Subcutaneous abdominal adipose tissue (tissue), 5 donors: Measurements from ENCODE around the gene PDXK.
"Not testable (repeated sequence)": the region's sequence is repeated elsewhere in the genome, so short reads cannot be mapped to it uniquely, and the experiment has no call there.

Source experiments
- H3K27ac ChIP-seq: one replicate; pipeline ENCODE4 v1.7.0; 2013; ENCODE audit warnings: low read depth, mild to moderate bottlenecking, inconsistent platforms, low read length, moderate library complexity
- H3K27me3 ChIP-seq, 5 donors: one replicate each; pipeline ENCODE4 v1.7.0; 2013; ENCODE audit warnings: low read length in 5 of 5, inconsistent platforms in 1 of 5; ENCODE audit not compliant: control insufficient read depth in 5 of 5, insufficient read depth in 4 of 5
- H3K36me3 ChIP-seq, 5 donors: one replicate each; pipeline ENCODE4 v1.7.0; 2013; ENCODE audit warnings: low read length in 5 of 5; ENCODE audit not compliant: control insufficient read depth in 5 of 5, insufficient read depth in 5 of 5
- H3K4me1 ChIP-seq, 5 donors: one replicate each; pipeline ENCODE4 v1.7.0; 2013; ENCODE audit warnings: low read length in 5 of 5, mild to moderate bottlenecking in 3 of 5, moderate library complexity in 1 of 5; ENCODE audit not compliant: control insufficient read depth in 5 of 5, insufficient read depth in 5 of 5
- H3K4me3 ChIP-seq, 5 donors: one replicate each; pipeline ENCODE4 v1.7.0; 2013; ENCODE audit warnings: low read length in 5 of 5, low read depth in 1 of 5
- H3K9ac ChIP-seq, 5 donors: one replicate each; pipeline ENCODE4 v1.7.0; 2013; ENCODE audit warnings: low read length in 5 of 5, mild to moderate bottlenecking in 4 of 5, moderate library complexity in 3 of 5
- H3K9me3 ChIP-seq, 5 donors: one replicate each; pipeline ENCODE4 v1.7.0; 2013; ENCODE audit warnings: low read length in 5 of 5; ENCODE audit not compliant: control insufficient read depth in 5 of 5
- donor health status: healthy.
- donor health status: healthy.
- donor health status: healthy.
- donor health status: healthy.
- donor health status: healthy.

The PDXK gene

DNA sequence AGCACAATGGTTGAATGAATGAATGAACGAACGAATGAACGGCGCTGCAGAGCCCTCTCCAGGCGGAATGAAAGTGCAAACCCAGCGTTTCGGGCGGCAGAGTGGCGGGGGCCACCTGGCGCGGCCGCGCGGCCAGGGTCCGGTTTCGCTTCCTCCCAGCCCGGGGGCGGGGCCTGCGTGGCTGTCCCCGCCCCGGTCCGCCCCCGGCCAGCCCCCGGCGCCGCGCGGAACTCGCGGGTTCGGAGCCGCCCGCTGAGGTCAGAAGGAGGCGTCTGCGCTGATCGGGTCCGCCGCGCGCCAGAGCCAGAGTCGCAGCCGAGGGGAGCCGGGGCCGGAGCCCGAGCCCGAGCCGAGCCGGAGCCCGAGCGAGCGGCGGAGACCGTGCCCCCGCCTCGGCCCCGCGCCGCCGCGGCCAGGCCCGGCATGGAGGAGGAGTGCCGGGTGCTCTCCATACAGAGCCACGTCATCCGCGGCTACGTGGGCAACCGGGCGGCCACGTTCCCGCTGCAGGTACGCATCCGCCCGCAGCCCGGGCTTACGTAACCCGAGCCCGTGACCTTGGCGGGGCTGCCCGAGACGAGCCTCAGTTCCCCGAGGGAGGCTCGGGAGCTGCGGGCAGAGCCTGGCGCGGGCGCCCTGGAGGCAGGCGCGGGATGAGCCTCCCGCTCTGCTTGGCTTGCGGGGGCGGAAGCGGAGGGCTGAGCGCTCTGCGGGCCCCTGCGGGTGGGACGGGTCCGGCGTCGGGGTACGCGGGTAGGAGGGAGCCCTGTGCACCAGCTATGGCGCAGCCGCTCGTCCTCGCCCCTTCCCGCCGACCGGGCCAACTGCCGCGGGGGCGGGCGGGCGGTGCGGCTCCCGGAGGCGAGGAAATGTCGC, at the start of gene PDXK:
Gene PDXK, plus strand, starts transcription at position 258 of the 876 bp plus-strand sequence. Its CDS starts 166 bp downstream, at position 424.
- Histone ChIP-seq H3K9ac (peak within 1 kb of the TSS; percentile 79 to 93 (median 86)), H3K4me1 (peaks cover 9 to 48% (median 42%) of the 10 kb centered on the region in 5 donors), H3K36me3 (peaks cover 0 to 10% (median 6%) of the 10 kb centered on the region in 5 donors), H3K27ac (peak within 1 kb of the TSS; percentile 84), H3K9me3 (no peaks in the 10 kb centered on the region), H3K4me3 (peak within 1 kb of the TSS; percentile 77 to 97 (median 90)), H3K27me3 (no peaks in the 10 kb centered on the region)

DNA sequence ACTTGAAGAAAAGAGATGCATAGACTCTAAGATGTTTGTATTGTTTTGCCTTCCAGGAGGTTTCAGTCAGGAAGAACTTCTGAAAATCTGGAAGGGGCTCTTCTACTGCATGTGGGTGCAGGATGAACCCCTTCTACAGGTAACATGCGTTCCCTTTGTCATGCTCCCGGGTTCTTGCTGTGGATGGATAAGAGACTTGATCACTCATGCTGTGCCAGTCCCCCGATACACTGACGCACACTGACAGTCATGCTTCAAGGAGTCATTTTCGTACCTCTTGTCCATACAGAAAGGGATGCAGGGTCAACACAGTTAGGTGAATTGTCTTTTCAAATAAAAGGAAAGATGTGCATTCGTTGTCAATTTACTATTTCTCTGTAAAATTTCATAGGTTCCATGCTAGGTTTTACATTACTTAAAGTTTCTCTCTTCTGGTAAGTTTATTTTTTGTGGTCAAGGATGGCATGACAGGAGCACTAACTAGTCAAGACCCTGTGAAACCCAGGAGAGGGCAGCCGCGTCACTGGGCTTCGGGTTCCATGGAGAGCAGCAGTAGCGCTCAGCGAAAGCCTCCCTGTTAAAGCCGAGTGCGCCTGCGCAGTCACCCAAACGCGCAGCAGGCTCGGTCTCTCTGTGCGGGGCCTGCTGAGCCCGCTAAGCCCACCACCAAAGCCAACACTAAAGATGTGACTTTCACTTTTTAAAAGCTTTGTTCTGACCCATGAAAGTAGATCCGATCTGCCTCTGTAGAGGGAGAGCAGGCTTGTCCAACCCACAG, 48.9 kb upstream of the PDXK start:
- Histone ChIP-seq H3K9me3 (no peaks in the 10 kb centered on the region), H3K27me3 (no peaks in the 10 kb centered on the region), H3K4me1 (peaks cover 0 to 2% (median 0%) of the 10 kb centered on the region in 5 donors), H3K4me3 (no peak overlapping the region), H3K9ac (no peak overlapping the region), H3K27ac (no peak overlapping the region), H3K36me3 (peaks cover 16 to 59% (median 46%) of the 10 kb centered on the region in 5 donors)

DNA sequence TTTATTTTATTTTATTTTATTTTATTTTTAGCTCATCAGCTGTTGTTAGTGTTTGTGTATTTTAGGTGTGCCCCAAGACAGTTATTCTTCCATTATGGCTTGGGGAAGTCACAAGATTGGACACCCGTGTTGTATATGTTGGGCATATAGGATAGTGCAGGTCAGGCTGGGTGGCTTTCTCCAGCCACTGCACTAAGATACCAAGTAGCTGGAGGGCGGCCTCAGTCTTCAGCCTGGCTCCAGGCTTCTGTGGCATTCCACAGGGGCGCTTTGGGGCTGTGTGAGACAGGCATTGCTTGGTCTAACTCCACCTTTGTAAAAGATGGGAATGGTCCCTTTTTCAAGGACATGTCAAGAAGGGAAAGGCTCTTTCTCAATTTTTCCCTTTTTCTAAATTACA, 43.1 kb upstream of the PDXK start:
- H3K27ac ChIP-seq: no peak overlapping the region
- H3K36me3 ChIP-seq: peaks cover 32 to 76% (median 59%) of the 10 kb centered on the region in 5 donors
- H3K9me3 ChIP-seq: no peaks in the 10 kb centered on the region
- H3K9ac ChIP-seq: no peak overlapping the region
- no peak overlapping the region for H3K4me3 ChIP-seq
- H3K27me3 ChIP-seq: no peaks in the 10 kb centered on the region
- H3K4me1 ChIP-seq: peaks cover 0 to 2% (median 0%) of the 10 kb centered on the region in 5 donors

- Histone ChIP-seq H3K9ac (no peak overlapping the region), H3K4me3 (no peak overlapping the region), H3K27ac (no peak overlapping the region), H3K36me3 (peaks cover 32 to 74% (median 54%) of the 10 kb centered on the region in 5 donors), H3K27me3 (no peaks in the 10 kb centered on the region), H3K4me1 (no peaks in the 10 kb centered on the region), H3K9me3 (no peaks in the 10 kb centered on the region)
Observed at GRCh38 chr21:43676391-43676790, 42.5 kb upstream of the PDXK start.

GRCh38 chr21:43679951-43680350, 39.0 kb upstream of the PDXK start:
- Histone ChIP-seq H3K27me3 (no peaks in the 10 kb centered on the region), H3K36me3 (peaks cover 25 to 70% (median 50%) of the 10 kb centered on the region in 5 donors)

DNA sequence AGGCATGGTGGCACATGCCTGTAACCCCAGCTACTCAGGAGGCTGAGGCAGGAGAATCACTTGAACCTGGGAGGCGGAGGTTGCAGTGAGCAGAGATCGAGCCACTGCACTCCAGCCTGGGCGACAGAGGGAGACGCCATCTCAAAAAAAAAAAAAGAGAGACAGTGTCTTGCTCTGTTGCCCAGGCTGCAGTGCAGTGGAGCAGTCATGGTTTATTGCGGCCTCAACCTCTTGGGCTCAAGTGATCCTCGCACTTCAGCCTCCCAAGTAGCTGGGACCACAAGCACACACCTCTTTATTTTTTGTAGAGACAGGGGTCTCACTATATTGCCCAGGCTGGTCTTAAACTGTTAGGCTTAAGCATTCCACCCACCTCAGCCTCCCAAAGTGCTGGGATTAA, 38.5 kb upstream of the PDXK start:
- H3K9ac ChIP-seq, H3K27ac ChIP-seq, H3K4me3 ChIP-seq, H3K27me3 ChIP-seq, H3K9me3 ChIP-seq: not testable (repeated sequence)
- Histone ChIP-seq H3K4me1 (peaks cover 0 to 14% (median 8%) of the 10 kb centered on the region in 5 donors), H3K36me3 (peaks cover 22 to 70% (median 50%) of the 10 kb centered on the region in 5 donors)

More at GRCh38 chr21:43679951-43680350, 39.0 kb upstream of the PDXK start:
- no peak overlapping the region for H3K27ac ChIP-seq
- peaks cover 0 to 9% (median 8%) of the 10 kb centered on the region in 5 donors for H3K4me1 ChIP-seq
- no peak overlapping the region for H3K4me3 ChIP-seq
- no peaks in the 10 kb centered on the region for H3K9me3 ChIP-seq
- H3K9ac ChIP-seq: no peak overlapping the region

DNA sequence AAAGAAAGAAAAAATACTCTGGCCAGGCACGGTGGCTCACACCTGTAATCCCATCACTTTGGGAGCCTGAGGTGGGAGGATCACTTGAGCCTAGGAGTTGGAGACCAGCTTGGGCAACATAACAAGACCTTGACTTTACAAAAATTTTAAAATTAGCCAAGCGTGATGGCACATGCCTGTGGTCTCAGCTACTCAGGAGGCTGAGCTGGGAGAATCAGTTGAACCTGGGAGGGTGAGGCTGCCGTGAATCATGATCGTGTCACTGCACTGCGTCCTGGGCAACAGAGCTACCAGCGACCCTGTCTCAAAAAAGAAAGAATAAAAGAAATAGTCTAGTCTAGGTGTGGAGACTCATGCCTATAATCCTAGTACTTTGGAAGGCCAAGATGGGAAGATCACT, 37.3 kb upstream of the PDXK start:
- Histone ChIP-seq H3K4me1 (peaks cover 0 to 22% (median 15%) of the 10 kb centered on the region in 5 donors), H3K9ac (no peak overlapping the region), H3K4me3 (no peak overlapping the region), H3K27me3 (no peaks in the 10 kb centered on the region), H3K9me3 (no peaks in the 10 kb centered on the region), H3K36me3 (peaks cover 21 to 69% (median 46%) of the 10 kb centered on the region in 5 donors), H3K27ac (no peak overlapping the region)

DNA sequence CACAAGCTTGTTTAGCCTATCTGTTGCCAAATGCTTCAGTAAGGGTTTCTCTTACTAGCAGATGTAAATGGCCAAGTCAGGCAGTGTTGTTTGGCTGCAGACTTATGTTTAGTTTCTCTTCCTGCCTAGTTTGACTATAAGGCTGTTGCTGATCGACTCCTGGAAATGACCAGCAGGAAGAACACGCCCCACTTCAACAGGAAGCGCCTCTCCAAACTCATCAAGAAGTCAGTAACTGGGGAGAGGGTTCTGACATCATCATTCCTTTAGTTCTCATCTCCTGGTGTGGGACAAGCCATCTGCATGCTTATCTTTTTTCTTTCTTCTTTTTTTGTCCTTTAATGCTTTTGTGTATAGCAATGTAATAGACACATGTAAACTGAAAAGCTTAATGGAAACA, 34.5 kb upstream of the PDXK start:
- Histone ChIP-seq H3K9ac (no peak overlapping the region), H3K4me1 (peaks cover 0 to 47% (median 35%) of the 10 kb centered on the region in 5 donors), H3K27ac (peak overlapping the region; percentile 42), H3K4me3 (peak overlapping the region in 1 of 5 donors; percentile 32), H3K36me3 (peaks cover 6 to 77% (median 61%) of the 10 kb centered on the region in 5 donors), H3K27me3 (no peaks in the 10 kb centered on the region), H3K9me3 (no peaks in the 10 kb centered on the region)

- Histone ChIP-seq H3K9ac (peak overlapping the region in 2 of 5 donors; percentile 5 to 8), H3K9me3 (no peaks in the 10 kb centered on the region), H3K4me1 (peaks cover 0 to 53% (median 39%) of the 10 kb centered on the region in 5 donors), H3K36me3 (peaks cover 6 to 87% (median 80%) of the 10 kb centered on the region in 5 donors), H3K4me3 (peak overlapping the region in 1 of 5 donors; percentile 19), H3K27ac (peak overlapping the region; percentile 86), H3K27me3 (no peaks in the 10 kb centered on the region)
Observed at GRCh38 chr21:43686811-43687565, 31.9 kb upstream of the PDXK start.
